ENCODE measurements around the gene TREH. TPM values are rescaled to one million over a fixed set of nuclear protein-coding genes. Genes with fewer than 3 reads are reported as not detected.

TREH gene
- total and polyA plus RNA-seq, 7 donors, result 0.46 to 1.4 (median 1.2) TPM; not detected in 4

- Histone ChIP-seq H3K27ac (no peak overlapping the region), H3K36me3 (no peaks in the 10 kb centered on the region), H3K4me1 (no peaks in the 10 kb centered on the region), H3K4me3 (no peak overlapping the region), H3K9me3 (no peaks in the 10 kb centered on the region), H3K27me3 (no peaks in the 10 kb centered on the region)
- TF ChIP-seq POLR2A (IDR thresholded peaks at IDR 0.05), result no peak
- no peak for TF ChIP-seq POLR2AphosphoS5 (IDR thresholded peaks at IDR 0.05)
- no peak for TF ChIP-seq CTCF (IDR thresholded peaks at IDR 0.05)
- TF ChIP-seq EP300 (IDR thresholded peaks at IDR 0.05), result no peak
- intact Hi-C loops (cut with DNase I), result no loop called here
- DNase-seq, result peak; percentile 18
- WGBS, 2 donors, result 78 to 89% methylated on average over 7 of the region's 7 CpGs
Measured at GRCh38 chr11:118699506-118700220, 20.2 kb upstream of the TREH start.

GRCh38 chr11:118697346-118697745 is 17.9 kb upstream of the TREH start:
- Histone ChIP-seq H3K27ac (no peak overlapping the region), H3K4me3 (no peak overlapping the region), H3K36me3 (no peaks in the 10 kb centered on the region), H3K27me3 (no peaks in the 10 kb centered on the region), H3K4me1 (no peaks in the 10 kb centered on the region), H3K9me3 (no peaks in the 10 kb centered on the region)
- DNase-seq, result no peak
- intact Hi-C loops (cut with DNase I), result no loop called here
- WGBS, 2 donors, result 83 to 88% methylated on average over 8 of the region's 8 CpGs
- TF ChIP-seq EP300 (IDR thresholded peaks at IDR 0.05), result no peak
- TF ChIP-seq POLR2AphosphoS5 (IDR thresholded peaks at IDR 0.05), result no peak
- TF ChIP-seq POLR2A (IDR thresholded peaks at IDR 0.05), result no peak
- no peak for TF ChIP-seq CTCF (IDR thresholded peaks at IDR 0.05)

GRCh38 chr11:118696673-118697226 is 17.3 kb upstream of the TREH start:
- Histone ChIP-seq H3K36me3 (no peaks in the 10 kb centered on the region), H3K9me3 (no peaks in the 10 kb centered on the region), H3K27me3 (no peaks in the 10 kb centered on the region), H3K4me3 (no peak overlapping the region), H3K27ac (no peak overlapping the region), H3K4me1 (peaks cover 0 to 4% (median 0%) of the 10 kb centered on the region in 4 donors)
- intact Hi-C loops (cut with DNase I), result no loop called here
- no peak for DNase-seq
- WGBS, 2 donors, result 94% methylated on average over 7 of the region's 7 CpGs
- TF ChIP-seq EP300 (IDR thresholded peaks at IDR 0.05) (no peak), CTCF (IDR thresholded peaks at IDR 0.05) (no peak), POLR2A (IDR thresholded peaks at IDR 0.05) (no peak), POLR2AphosphoS5 (IDR thresholded peaks at IDR 0.05) (no peak)

GRCh38 chr11:118694771-118695170 is 15.3 kb upstream of the TREH start:
- intact Hi-C loops (cut with DNase I), result loop anchor here (5.0 kb wide), 1 partner anchor 98 kb away; the partner anchor contains the start of gene DDX6
- peaks cover 0 to 12% (median 9%) of the 10 kb centered on the region in 4 donors for H3K4me1 ChIP-seq
- H3K9me3 ChIP-seq, result no peaks in the 10 kb centered on the region
- no peak for DNase-seq
- 86 to 87% methylated on average over 11 of the region's 11 CpGs for WGBS, 2 donors
- H3K4me3 ChIP-seq, result no peak overlapping the region
- no peaks in the 10 kb centered on the region for H3K36me3 ChIP-seq
- H3K27me3 ChIP-seq, result no peaks in the 10 kb centered on the region
- no peak for TF ChIP-seq POLR2AphosphoS5 (IDR thresholded peaks at IDR 0.05)
- TF ChIP-seq CTCF (IDR thresholded peaks at IDR 0.05), result no peak
- no peak for TF ChIP-seq POLR2A (IDR thresholded peaks at IDR 0.05)
- TF ChIP-seq EP300 (IDR thresholded peaks at IDR 0.05), result no peak
- no peak overlapping the region for H3K27ac ChIP-seq

All from sigmoid colon (tissue), 7 donors.